Activated T-cell treated with anti-CD3 and anti-CD28 coated beads for 1 hour (primary cell): ENCODE data around the gene TKT.
"Not testable (repeated sequence)": the region's sequence is repeated elsewhere in the genome, so short reads cannot be mapped to it uniquely, and the experiment has no call there.

Experiments used
- DNase-seq: peaks from one replicate; pipeline ENCODE4 v3.0.0-alpha.2; 2020; ENCODE audit warnings: low read depth

Gene TKT

GRCh38 chr3:53260286-53260785, 4.5 kb upstream of the TKT start:
- no peak for DNase-seq

GRCh38 chr3:53259427-53260259, 3.8 kb upstream of the TKT start:
- DNase-seq, result no peak

- DNase-seq, result no peak
Observed at GRCh38 chr3:53258600-53259426, 3.0 kb upstream of the TKT start.

- no peak for DNase-seq
Observed at GRCh38 chr3:53257465-53257864, 1.6 kb upstream of the TKT start.

- DNase-seq, result no peak
Observed at GRCh38 chr3:53256704-53257055, 858 bp upstream of the TKT start.

GRCh38 chr3:53255423-53255774, 423 bp downstream of the TKT start:
- DNase-seq, result peak; percentile 22

- peak; percentile 25 for DNase-seq
Observed at GRCh38 chr3:53254509-53255422, 1.1 kb downstream of the TKT start.

GRCh38 chr3:53253707-53254508, 1.9 kb downstream of the TKT start:
- DNase-seq, result no peak

GRCh38 chr3:53252947-53253322, 2.9 kb downstream of the TKT start:
- DNase-seq, result not testable (repeated sequence)

- no peak for DNase-seq
Observed at GRCh38 chr3:53252096-53252946, 3.5 kb downstream of the TKT start.

- DNase-seq, result no peak
Observed at GRCh38 chr3:53250881-53251605, 4.8 kb downstream of the TKT start.

- no peak for DNase-seq
Observed at GRCh38 chr3:53250453-53250852, 5.4 kb downstream of the TKT start.

- DNase-seq, result no peak
Observed at GRCh38 chr3:53248161-53248560, 7.7 kb downstream of the TKT start.

GRCh38 chr3:53247619-53248018, 8.2 kb downstream of the TKT start:
- DNase-seq, result no peak

- DNase-seq, result no peak
Observed at GRCh38 chr3:53244271-53244670, 11.6 kb downstream of the TKT start.

- DNase-seq, result no peak
Observed at GRCh38 chr3:53243785-53244184, 12.0 kb downstream of the TKT start.

- DNase-seq, result no peak
Observed at GRCh38 chr3:53243165-53243564, 12.7 kb downstream of the TKT start.

GRCh38 chr3:53242642-53243041, 13.2 kb downstream of the TKT start:
- DNase-seq, result no peak

- no peak for DNase-seq
Observed at GRCh38 chr3:53242155-53242554, 13.7 kb downstream of the TKT start.
